Measurements from ENCODE around the gene CNGA2. TPM values are rescaled to one million over a fixed set of nuclear protein-coding genes. Genes with fewer than 3 reads are reported as not detected.
A peak's percentile ranks its signal among the peaks of the same experiment; 100 is the strongest.
"Not testable (repeated sequence)": the region's sequence is repeated elsewhere in the genome, so short reads cannot be mapped to it uniquely, and the experiment has no call there.

Gene CNGA2
- total RNA-seq, 6 donors from 2014 or later, result not detected

GRCh38 chrX:151694661-151695582, 39.6 kb upstream of the CNGA2 start, which contains the start of gene PRRG3:
PRRG3 (plus strand) TSS chrX:151695458; CDS start chrX:151698815, 3,357 bp downstream.
- ATAC-seq (ENCODE audit: low FRiP score in 2 of 2) (peak in 1 of 2 donors; percentile 57), DNase-seq (peak; percentile 18 to 73)
- Histone ChIP-seq H3K27ac (no peak within 1 kb of the TSS), H3K36me3 (no peaks in the 10 kb centered on the region), H3K4me1 (peaks cover 0 to 10% (median 0%) of the 10 kb centered on the region in 4 donors), H3K9me3 (no peaks in the 10 kb centered on the region), H3K27me3 (peaks cover 0 to 5% (median 0%) of the 10 kb centered on the region in 4 donors), H3K4me3 (peak within 1 kb of the TSS in 3 of 4 donors; percentile 29 to 37 (median 36))
- no peak for TF ChIP-seq POLR2AphosphoS5 (IDR thresholded peaks at IDR 0.05)
- no peak for TF ChIP-seq EP300 (IDR thresholded peaks at IDR 0.05)
- no peak for TF ChIP-seq POLR2A (IDR thresholded peaks at IDR 0.05)
- no peak for TF ChIP-seq CTCF (IDR thresholded peaks at IDR 0.05)
- WGBS, 2 donors, result 2 to 42% methylated on average over 11 to 40 of the region's 100 CpGs

GRCh38 chrX:151695583-151696340, 38.8 kb upstream of the CNGA2 start:
- H3K9me3 ChIP-seq, result no peaks in the 10 kb centered on the region
- 27 to 56% methylated on average over 7 to 19 of the region's 19 CpGs for WGBS, 2 donors
- ATAC-seq (ENCODE audit: low FRiP score in 2 of 2), result peak in 1 of 2 donors; percentile 38

GRCh38 chrX:151697082-151697481, 37.5 kb upstream of the CNGA2 start:
- not testable (repeated sequence) for H3K9me3 ChIP-seq, H3K4me3 ChIP-seq, H3K27ac ChIP-seq, H3K27me3 ChIP-seq, H3K36me3 ChIP-seq
- WGBS, 2 donors, result 93 to 96% methylated on average over 8 of the region's 8 CpGs
- peak in 1 of 2 donors; percentile 2 for DNase-seq
- peak in 1 of 2 donors; percentile 50 for ATAC-seq (ENCODE audit: low FRiP score in 2 of 2)
- H3K4me1 ChIP-seq, result peaks cover 0 to 10% (median 0%) of the 10 kb centered on the region in 4 donors

More at GRCh38 chrX:151695583-151696340, 38.8 kb upstream of the CNGA2 start:
- no peak overlapping the region for H3K27ac ChIP-seq
- H3K36me3 ChIP-seq, result no peaks in the 10 kb centered on the region
- peak in 1 of 2 donors; percentile 4 for DNase-seq
- TF ChIP-seq POLR2A (IDR thresholded peaks at IDR 0.05) (no peak), CTCF (IDR thresholded peaks at IDR 0.05) (no peak), EP300 (IDR thresholded peaks at IDR 0.05) (no peak), POLR2AphosphoS5 (IDR thresholded peaks at IDR 0.05) (no peak)
- H3K4me1 ChIP-seq, result peaks cover 0 to 10% (median 0%) of the 10 kb centered on the region in 4 donors
- H3K27me3 ChIP-seq, result peaks cover 0 to 5% (median 0%) of the 10 kb centered on the region in 4 donors
- peak overlapping the region in 3 of 4 donors; percentile 29 to 37 (median 36) for H3K4me3 ChIP-seq

GRCh38 chrX:151697522-151697921, 37.0 kb upstream of the CNGA2 start:
- Histone ChIP-seq H3K4me3 (no peak overlapping the region), H3K27me3 (peaks cover 0 to 5% (median 0%) of the 10 kb centered on the region in 4 donors), H3K27ac (no peak overlapping the region), H3K9me3 (no peaks in the 10 kb centered on the region), H3K36me3 (no peaks in the 10 kb centered on the region), H3K4me1 (peaks cover 0 to 10% (median 0%) of the 10 kb centered on the region in 4 donors)
- TF ChIP-seq POLR2A (IDR thresholded peaks at IDR 0.05), result no peak
- no peak for TF ChIP-seq CTCF (IDR thresholded peaks at IDR 0.05)
- no peak for TF ChIP-seq EP300 (IDR thresholded peaks at IDR 0.05)
- TF ChIP-seq POLR2AphosphoS5 (IDR thresholded peaks at IDR 0.05), result no peak
- WGBS, 2 donors, result 65 to 88% methylated on average over 2 to 4 of the region's 4 CpGs
- DNase-seq (peak in 1 of 2 donors; percentile 18), ATAC-seq (ENCODE audit: low FRiP score in 2 of 2) (peak in 1 of 2 donors; percentile 93)

- no peak overlapping the region for H3K27ac ChIP-seq
- WGBS, 2 donors, result 0 to 85% methylated on average over 1 to 6 of the region's 6 CpGs
- H3K4me1 ChIP-seq, result peaks cover 0 to 10% (median 0%) of the 10 kb centered on the region in 4 donors
- peaks cover 0 to 5% (median 0%) of the 10 kb centered on the region in 4 donors for H3K27me3 ChIP-seq
- ATAC-seq (ENCODE audit: low FRiP score in 2 of 2), result no peak
- TF ChIP-seq EP300 (IDR thresholded peaks at IDR 0.05), result no peak
- TF ChIP-seq POLR2AphosphoS5 (IDR thresholded peaks at IDR 0.05), result no peak
- TF ChIP-seq CTCF (IDR thresholded peaks at IDR 0.05), result no peak
- no peaks in the 10 kb centered on the region for H3K36me3 ChIP-seq
- DNase-seq, result peak in 1 of 2 donors; percentile 1
- H3K9me3 ChIP-seq, result no peaks in the 10 kb centered on the region
- no peak overlapping the region for H3K4me3 ChIP-seq
These were observed 36.1 kb upstream of the CNGA2 start for GRCh38 chrX:151698485-151698884.

Data from upper lobe of left lung (tissue), 6 donors.